ENCODE results near the gene EFHC1.

The EFHC1 gene

DNA sequence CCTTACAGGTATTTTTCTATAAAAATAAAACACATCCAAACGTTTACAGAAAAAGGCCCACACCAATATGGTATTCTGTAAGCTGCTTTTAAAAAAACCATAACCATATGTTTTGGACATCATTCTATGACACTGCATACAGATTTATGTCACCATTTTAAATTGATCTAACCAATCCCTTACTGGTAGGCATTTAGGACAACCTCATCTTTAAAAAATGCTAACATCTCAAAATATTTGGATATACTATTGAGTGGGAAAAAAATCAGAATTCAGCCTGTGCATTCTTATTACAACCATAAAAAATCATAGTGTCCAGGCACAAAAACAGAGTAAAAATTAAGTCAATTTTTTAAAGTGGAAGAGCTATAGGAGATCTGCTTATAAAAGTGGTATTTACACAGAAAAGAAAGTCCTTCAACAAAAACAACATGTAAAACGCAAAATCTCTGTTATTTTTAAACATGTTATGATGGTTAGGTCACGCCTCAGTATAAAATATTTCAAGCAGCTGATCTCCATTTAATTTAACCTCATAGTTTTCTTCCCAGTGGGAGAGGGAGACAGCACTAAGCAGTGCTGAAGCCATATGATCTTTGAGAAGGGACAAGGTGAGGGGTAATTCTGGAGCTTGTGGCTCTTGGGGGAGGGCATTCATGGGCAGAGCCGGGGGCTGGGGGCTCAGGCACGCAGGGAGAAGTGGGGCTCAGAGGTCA lies 135.5 kb downstream of the EFHC1 start:
- DNase-seq (ENCODE audit: low spot score), result no peak

DNA sequence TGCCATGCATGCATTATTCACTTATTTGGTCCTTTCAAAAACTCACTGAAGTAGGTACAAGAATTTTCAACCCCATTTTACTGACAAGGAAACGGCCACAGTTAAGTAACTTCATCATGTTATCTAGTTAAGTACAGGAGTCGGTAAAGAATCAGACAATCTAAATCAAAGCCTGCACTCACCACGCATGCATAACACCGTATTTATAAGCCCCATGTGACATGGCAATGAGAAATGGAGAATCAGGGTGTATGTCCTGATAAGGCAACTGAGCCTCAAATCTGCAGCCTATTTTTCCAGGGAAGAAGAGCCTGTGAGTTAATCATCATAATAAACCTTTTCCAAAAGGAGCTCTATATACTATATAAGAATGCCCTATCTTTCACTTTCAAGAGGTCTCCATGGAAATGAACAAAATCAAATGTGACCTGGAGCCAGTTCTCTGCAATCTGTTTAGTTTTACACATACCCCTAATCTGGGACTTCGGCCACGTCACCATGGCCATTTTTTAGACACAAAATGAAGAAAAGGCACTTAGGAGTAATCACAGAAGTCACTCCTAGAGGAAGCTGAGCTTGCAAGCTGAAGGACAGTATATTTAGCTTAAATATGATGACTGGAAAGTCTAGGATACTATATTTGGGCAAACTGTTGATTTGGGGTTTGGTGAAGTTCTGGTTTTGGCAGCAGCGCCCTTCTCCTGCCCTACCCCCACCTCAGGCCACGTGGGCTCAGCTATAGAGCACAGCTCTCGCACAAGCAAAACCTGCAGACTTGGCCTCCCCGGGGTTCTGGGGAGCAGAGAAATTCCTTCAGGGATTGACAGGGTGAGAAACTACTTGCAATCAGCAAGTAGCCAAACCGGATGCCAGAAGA lies 137.5 kb downstream of the EFHC1 start:
- no peak for DNase-seq (ENCODE audit: low spot score)

DNA sequence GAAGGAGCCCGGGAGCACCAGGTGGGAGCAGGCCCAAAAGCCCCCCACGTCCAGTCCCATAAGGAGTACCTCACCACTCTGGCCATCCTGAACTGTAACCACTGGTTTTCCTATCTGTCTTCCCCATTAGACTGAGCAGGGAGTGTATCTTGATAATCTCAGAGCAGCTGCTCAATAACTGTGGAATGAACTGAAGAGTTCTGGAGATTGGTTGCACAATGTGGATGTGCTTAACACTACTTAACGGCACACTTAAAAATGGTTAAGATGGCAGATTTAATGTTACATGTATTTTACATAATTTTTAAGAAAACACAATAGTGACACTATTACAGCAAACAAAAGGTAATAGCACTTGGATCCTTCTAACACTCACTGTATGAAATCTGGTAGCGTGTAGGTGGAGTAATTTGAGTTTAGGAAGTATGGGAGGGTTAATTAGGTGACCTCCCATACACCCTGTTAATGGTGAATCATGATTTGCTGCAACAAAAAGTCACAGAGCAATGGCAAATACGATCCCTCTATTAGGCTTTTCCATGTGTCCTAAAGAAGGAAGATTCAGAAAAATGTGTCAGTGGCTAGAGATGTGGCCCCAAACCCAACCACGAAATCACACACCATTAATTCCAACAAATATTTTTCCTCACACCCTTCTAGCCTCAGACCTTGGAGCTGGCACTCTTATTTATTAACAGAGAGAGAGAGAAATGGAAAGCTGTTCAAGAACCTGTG lies 138.3 kb downstream of the EFHC1 start:
- DNase-seq (ENCODE audit: low spot score), result no peak

DNA sequence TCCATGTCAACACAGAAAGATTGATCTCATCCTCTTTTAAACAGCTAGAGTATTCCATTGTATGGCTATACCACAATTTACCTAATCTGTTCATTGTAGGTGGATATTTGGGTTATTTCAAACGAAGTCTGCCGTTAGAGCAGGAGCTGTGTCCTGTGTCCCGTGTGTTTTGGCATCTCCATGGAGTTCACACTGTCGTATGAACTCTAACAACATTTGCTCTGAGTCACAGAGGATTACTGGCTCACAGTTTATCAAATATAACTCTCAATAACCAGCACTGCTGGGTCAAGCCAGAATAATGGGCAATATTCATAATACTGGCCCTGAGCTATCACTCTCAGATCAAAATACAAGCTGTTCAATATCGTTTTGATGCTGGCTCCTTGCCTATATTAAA lies 140.3 kb downstream of the EFHC1 start:
- no peak for DNase-seq (ENCODE audit: low spot score)

DNA sequence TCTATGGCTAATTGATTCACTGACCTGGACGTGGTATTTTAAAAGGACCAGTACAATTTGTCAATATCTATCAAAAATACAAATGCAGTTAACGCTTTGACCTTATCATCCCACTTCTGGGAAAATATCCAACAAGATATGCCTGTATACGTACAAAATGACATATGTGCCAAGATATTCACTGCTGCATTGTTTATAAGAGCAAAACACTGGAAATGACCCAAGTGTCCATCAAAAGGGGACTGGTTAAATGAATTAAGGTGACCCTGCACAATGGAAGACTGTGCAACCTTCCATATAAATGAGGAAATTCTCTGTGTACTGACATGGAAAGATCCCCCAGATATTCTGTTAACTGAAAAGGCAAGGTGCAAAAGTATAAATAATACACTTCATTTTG lies 142.8 kb downstream of the EFHC1 start:
- no peak for DNase-seq (ENCODE audit: low spot score)

DNA sequence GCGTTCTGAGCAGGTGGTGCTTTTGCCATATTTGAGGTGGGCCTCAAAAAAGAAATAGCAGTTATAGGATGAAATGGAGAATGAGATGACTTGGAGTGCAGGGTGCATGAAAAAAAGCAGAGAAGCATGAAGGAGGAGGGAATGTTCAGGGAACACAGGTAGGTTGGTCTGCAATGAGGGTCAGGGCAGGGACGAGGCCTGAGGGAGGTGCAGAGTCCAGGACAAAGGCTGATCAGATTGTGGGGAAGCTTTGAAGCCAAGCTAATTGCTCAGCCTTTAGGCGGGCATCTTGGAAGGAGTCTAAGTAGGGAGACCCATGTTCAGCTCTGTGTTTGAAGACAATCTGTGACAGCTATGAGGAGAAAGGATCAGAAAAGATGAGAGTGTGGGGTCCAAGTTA lies 144.7 kb downstream of the EFHC1 start:
- DNase-seq (ENCODE audit: low spot score), result no peak

DNA sequence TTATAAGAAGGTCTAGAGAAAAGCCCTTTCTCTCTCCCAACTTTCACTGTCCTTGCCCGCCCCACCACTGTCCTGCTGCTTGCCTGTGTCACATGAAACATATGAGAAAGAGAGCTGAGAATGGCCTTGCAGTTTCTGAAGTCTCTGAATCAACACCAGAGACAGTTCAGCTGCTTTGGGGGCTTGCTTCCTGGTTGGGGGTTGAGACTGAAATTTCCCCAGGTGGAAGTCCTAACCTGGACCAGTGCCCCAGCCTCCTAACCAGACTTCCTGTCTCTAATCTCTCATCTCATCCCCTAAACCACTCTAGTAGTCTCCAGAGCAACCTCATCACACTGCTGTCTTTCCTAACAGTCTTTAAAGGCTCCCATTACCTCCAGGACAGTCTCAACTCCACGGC lies 146.1 kb downstream of the EFHC1 start:
- no peak for DNase-seq (ENCODE audit: low spot score)

DNA sequence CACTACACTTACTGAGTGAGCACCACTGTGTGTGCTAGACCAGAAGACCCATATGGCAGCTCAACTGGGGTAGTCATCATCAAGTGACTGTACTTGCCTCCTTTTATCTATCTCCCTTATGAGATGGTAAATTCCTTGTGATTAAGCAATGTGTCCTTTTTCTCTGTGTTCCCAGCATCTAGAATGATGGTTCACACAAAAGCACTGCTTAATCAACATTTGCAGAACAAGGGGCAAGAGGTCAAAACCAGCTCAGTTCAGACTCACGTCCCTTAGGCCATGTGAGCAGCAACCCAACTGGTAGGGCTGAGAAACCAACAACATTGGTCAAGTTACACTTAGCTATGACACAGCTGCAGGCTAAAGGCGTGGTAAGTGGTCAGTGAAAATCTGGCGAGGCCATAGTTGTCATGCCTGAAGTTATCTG lies 146.7 kb downstream of the EFHC1 start:
- no peak for DNase-seq (ENCODE audit: low spot score)

DNA sequence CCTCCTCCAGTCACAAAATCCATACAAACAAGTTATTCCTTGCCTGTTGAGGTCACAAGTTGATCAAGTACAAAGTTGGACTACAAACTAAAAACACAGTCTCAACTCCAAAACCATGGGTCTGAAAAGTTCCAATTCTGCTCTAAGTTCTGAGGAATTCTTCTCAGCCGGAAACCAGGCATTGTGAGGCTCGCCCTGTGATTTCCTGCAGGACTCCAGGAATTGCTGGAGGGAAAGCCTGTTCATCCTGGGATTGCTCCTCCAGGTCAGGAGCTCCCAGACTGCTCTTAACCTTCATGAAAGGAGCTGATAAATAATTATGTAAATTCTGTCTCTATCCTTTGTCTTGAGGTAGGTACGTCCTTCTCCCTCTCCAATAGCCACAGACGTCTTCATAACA lies 148.2 kb downstream of the EFHC1 start:
- no peak for DNase-seq (ENCODE audit: low spot score)

DNA sequence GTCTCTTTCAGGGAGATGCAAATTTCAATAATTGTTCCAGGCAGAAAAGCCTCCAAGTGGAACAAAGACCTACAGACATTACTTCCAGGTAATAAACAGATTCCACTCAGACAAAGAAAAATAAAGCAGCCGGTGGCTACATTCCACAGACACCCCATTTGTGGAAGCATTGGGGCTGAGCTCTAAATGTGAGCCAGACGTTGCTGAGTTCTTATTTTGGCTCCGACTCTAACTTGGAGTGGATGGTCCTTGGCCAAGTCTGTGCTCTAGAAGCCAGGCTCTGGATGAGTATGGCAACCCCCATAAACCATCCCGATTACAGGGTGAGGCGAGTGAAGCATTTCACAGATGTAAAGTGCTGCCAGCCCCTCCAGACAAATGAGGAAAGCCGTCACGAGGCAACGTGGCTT lies 150.2 kb downstream of the EFHC1 start:
- DNase-seq (ENCODE audit: low spot score), result no peak

DNA sequence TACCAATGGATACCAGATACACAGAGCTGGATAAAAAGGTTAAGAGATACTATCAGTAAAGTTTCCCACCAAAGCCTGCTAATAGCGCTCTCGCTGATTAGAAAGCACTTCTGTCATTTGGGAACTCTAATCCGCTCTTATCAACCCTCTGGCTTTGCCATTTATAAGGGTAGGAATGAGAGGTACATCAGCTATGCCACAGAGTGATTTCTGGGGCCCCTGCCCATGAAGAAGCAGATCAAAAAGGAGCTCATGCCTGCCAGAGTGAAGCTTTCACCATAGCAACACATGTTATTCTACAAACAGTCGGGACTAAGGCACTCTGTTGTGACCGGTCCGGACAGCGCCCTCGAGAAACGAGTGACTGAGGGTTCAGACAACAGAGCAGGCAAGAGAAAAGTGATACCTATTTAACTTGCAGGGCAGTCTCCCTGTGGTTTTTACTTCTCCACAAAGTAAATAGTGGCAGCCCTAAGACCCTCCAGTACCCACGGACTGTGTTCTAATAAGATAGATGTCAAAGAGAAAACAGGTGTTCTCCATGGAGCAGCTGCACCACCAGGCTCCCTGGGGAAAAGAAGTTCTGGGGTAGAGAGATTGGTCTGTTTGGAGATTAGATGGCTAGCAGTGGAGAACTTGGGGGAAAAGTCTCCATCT lies 151.1 kb downstream of the EFHC1 start:
- DNase-seq (ENCODE audit: low spot score), result no peak

DNA sequence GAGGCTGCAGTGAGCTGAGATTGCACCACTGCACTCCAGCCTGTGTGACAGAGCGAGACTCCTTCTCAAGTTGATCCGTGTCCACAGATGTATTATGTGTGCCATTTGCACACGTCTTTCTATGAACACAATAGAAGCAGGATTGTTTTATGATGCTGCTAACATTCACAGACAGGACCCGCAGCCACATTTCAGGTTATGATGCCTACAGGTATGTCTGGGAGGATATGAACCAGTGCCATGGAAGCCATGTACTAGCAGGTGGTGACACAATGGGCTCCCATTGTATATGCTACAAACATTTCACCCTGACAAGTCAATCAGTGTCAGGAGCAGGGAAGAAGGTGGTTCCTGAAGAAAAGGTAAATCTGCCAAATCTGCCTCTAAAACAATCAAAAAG lies 152.4 kb downstream of the EFHC1 start:
- no peak for DNase-seq (ENCODE audit: low spot score)

DNA sequence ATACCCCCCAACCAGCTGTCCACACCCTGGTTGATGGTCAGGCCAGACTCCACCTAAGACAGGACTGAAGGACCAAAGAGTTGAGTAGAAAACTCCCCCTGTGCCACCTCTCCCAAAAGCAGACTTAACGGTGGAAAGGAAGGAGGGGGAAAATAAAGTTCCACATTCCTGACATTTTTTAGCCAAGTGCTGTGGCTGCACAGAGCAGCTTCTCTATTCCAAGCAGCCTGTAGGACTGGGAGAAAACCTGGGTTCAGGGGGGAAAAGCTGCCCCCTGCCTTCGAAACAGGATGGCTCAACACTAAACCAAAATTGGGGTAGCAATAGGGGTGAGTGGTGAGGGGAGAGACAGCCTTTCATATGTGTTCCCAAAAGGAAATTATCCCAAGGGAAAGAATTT lies 153.2 kb downstream of the EFHC1 start:
- DNase-seq (ENCODE audit: low spot score), result no peak
